ENCODE measurements around the gene RNF40.
A peak's percentile ranks its signal among the peaks of the same experiment; 100 is the strongest.
"Not testable (repeated sequence)": the region's sequence is repeated elsewhere in the genome, so short reads cannot be mapped to it uniquely, and the experiment has no call there.

The RNF40 gene

DNA sequence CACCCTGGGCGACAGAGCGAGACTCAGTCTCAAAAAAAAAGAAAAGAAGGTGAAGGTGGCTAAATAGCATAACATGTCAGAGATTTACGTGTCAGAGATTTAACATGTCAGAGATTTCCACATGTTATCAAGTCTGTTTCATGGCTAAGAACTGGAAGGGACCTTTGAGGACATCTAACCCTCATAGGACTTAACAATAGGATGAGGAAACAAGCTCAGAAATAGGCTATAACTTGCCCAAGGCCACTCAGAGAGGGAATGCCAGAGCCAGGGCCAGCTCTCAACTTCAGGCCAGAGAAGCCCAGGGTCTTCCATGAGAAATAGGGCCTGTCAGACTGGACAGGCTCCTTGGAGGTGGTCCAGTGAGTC, 51.7 kb downstream of the RNF40 start:
- DNase-seq: peak in 1 of 58 donors; percentile 22

DNA sequence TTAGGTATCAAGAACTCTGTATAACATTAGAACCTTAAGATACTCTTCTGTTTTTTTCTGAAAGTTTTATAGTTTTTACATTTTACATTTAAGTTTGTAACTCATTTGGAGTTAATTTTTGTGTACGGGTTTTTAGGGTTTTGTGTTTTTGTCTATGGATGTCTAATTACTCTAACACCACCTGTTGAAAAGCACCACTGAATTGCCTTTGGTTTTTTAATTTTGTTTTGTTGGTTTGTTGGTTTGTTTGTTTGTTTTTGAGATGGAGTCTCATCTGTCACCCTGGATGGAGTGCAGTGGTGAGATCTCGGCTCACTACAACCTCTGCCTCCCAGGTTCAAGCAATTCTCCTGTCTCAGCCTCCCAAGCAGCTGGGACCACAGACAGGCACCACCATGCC, 54.6 kb downstream of the RNF40 start:
- no peak for DNase-seq

DNA sequence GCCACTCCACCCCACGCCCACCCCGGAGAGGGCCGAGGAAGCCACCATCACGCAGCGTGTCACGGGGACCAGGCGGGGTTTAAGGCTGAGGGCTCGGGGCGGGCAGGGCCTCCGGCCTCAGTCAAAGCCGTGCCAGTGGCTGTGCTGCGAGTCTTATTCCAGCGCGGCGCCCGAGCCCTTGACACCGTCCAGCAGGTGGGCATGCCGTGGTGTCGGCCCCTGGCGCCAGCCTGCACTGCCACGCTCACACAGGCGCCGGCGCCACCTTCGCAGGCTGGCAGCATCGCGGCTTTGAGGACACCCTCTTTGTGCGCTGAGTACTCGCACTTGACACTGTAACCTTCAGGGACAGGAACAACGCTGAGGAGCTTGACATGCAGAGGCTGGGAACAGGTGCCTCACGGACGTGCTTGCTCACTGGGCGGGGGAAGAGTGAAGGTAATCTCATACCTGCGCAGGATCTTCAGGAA, 58.9 kb downstream of the RNF40 start:
- no peak for DNase-seq

DNA sequence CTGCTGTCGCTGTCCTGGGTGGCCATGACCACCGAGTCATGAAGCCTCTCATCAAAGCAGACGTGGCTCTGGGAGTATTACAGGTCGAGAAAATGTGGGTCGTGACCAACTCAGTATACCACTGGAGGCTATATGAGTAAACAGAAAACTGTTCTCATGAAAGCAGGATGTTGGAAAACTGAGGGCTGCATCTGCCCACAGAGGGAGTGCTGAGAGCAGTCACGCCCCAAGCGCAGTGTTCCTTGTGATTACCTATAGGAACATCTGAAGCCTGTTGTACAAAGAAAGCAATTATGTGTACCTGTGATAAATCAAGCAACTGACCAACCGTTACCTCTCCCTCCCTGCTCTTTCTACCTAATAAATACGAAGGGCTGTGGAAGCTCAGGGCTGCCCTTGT, 59.3 kb downstream of the RNF40 start:
- DNase-seq: not testable (repeated sequence)

DNA sequence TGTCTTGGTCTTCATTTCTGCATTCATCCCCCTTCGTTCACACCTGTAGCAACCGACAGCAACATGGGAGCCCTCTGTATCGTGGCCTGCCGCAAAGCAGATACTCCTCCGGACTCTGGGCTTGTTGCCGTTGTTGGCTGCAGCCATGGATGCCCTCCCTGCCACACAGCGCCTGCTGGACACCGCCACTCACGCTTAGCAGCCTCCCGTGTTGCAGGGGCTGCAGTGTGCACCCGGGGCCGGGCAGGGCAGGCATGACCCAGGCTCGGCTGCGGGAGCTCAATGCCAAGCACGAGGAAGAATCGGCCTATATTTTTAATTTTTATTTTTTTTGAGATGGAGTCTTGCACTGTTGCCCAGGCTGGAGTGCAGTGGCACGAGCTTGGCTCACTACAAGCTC, 59.8 kb downstream of the RNF40 start:
- DNase-seq: no peak
